Measurements from ENCODE around the gene SEC23B. TPM values are rescaled to one million over a fixed set of nuclear protein-coding genes. Genes with fewer than 3 reads are reported as not detected.

Gene SEC23B
- polyA plus RNA-seq, 1 donor from 2014 or later = 77.8 TPM

- Histone ChIP-seq H3K36me3 (ENCODE audit: insufficient read depth, low read length) (peaks cover 7% of the 10 kb centered on the region), H3K9me2 (ENCODE audit: insufficient read depth, low read length) (no peaks in the 10 kb centered on the region), H2AFZ (ENCODE audit: low read depth, low read length) (no peak overlapping the region), H3K79me2 (replicated peaks; ENCODE audit: insufficient read depth, low read length) (no peaks in the 10 kb centered on the region), H3K9me3 (ENCODE audit: low read length) (no peaks in the 10 kb centered on the region), H3K27me3 (ENCODE audit: insufficient read depth, low read depth, low read length) (no peaks in the 10 kb centered on the region), H3K9ac (ENCODE audit: low read length) (no peak overlapping the region), H3F3A (ENCODE audit: insufficient read depth, low read length, poor library complexity, severe bottlenecking) (no peaks in the 10 kb centered on the region), H3K27ac (ENCODE audit: low read length) (no peak overlapping the region), H3K4me3 (ENCODE audit: low read length) (no peak overlapping the region), H4K20me1 (ENCODE audit: insufficient read depth) (no peaks in the 10 kb centered on the region), H3K4me2 (ENCODE audit: low read length) (no peak overlapping the region)
- TF ChIP-seq RAD21 (conservative IDR thresholded peaks at IDR 0.05) = no peak
- no peak for TF ChIP-seq TAF1 (IDR thresholded peaks at IDR 0.05; ENCODE audit: low read depth)
- no peak for TF ChIP-seq POLR2AphosphoS5 (IDR thresholded peaks at IDR 0.05)
- no peak for TF ChIP-seq SMC3 (conservative IDR thresholded peaks at IDR 0.05; ENCODE audit: poor library complexity)
- TF ChIP-seq EZH2 (IDR thresholded peaks at IDR 0.05; ENCODE audit: borderline replicate concordance, insufficient read depth, low read length, poor library complexity, severe bottlenecking) = no peak
- no peak for TF ChIP-seq EP300 (conservative IDR thresholded peaks at IDR 0.05; ENCODE audit: poor library complexity, severe bottlenecking)
- TF ChIP-seq REST (IDR thresholded peaks at IDR 0.05; ENCODE audit: borderline replicate concordance) = no peak
- no peak for TF ChIP-seq MXI1 (conservative IDR thresholded peaks at IDR 0.05; ENCODE audit: poor library complexity, severe bottlenecking)
- no peak for TF ChIP-seq CTCF (IDR thresholded peaks at IDR 0.05; ENCODE audit: poor library complexity, severe bottlenecking)
These were observed 102.0 kb downstream of the SEC23B start for GRCh38 chr20:18609741-18610140.

Small RNA genes within 50 kb of the gene (small RNA-seq; reads per million reads assigned to genes)
- gene MIR3192 (0 to 3.1 (median 0.48) reads per million in 3 experiments), gene RN7SL638P (0 reads per million in 3 experiments), gene RNU6ATAC34P (0 reads per million in 3 experiments)

Other genes with a start within 250 kb of the SEC23B start
- gene ZNF133, start 219.4 kb upstream of the SEC23B start, polyA plus RNA-seq = 71.2 and 72.8 TPM in 2 replicates
- gene DZANK1, start 40.9 kb upstream of the SEC23B start, polyA plus RNA-seq = 10.6 and 17.0 TPM in 2 replicates
- gene POLR3F, start 40.5 kb upstream of the SEC23B start, polyA plus RNA-seq = 47.3 and 54.9 TPM in 2 replicates
- gene RBBP9, start 10.7 kb upstream of the SEC23B start, polyA plus RNA-seq = 34.4 and 37.9 TPM in 2 replicates
- gene SMIM26, start 59.5 kb downstream of the SEC23B start, polyA plus RNA-seq = 150 and 215 TPM in 2 replicates
- 337 and 352 TPM in 2 replicates for gene DTD1, start 80.1 kb downstream of the SEC23B start, polyA plus RNA-seq

All from neural cell (in vitro differentiated cells).